PC-3 (cell line): ENCODE data around the gene IL18RAP. TPM values are rescaled to one million over a fixed set of nuclear protein-coding genes. Genes with fewer than 3 reads are reported as not detected.

Experiments used
- ATAC-seq: fragments of 200-7000 bp; cut with Tn5 transposase; 2 replicates; pipeline ENCODE4 v1.9.1; 2020; ENCODE audit warnings: mild to moderate bottlenecking, moderate library complexity
- Bru-seq: library from RNA; stranded (reverse); fragments of 400-500 nt; gene quantifications from one replicate; lab custom pipeline; 2021; lab: Mats Ljungman, UMichigan
- BruChase-seq, 2 experiments: library from RNA; stranded (reverse); fragments of 400-500 nt; gene quantifications; one replicate each; lab custom pipeline; 2021; lab: Mats Ljungman, UMichigan
- BruUV-seq: library from RNA; stranded (reverse); fragments of 400-500 nt; replicated peaks from 2 replicates; lab custom pipeline; 2021; lab: Mats Ljungman, UMichigan
- CTCF ChIA-PET: fragments of 300-600 bp; sonication (Branson Sonifier 250); formaldehyde crosslinking; loops from one replicate; lab custom pipeline; 2022; ENCODE audit warnings: antibody characterized with exemption; lab: Charles Lee
- POLR2A ChIA-PET: fragments of 300-600 bp; sonication (Branson Sonifier 250); formaldehyde crosslinking; loops from one replicate; lab custom pipeline; 2022; ENCODE audit warnings: antibody characterized with exemption; ENCODE audit not compliant: unreplicated experiment; lab: Charles Lee
- DNase-seq: peaks from one replicate; pipeline ENCODE4 v3.0.0-alpha.2; 2015
- H2AFZ ChIP-seq: fragments of 300-600 bp; sonication (generic); 2 replicates; pipeline ENCODE4 v1.6.0; 2016; ENCODE audit warnings: antibody characterized with exemption, low read length
- H3F3A ChIP-seq: fragments of 300-600 bp; sonication (generic); one replicate; pipeline ENCODE4 v1.6.0; 2017; ENCODE audit warnings: antibody characterized with exemption, low read length, control low read depth, mild to moderate bottlenecking; ENCODE audit not compliant: unreplicated experiment
- H3K27ac ChIP-seq: fragments of 300-600 bp; sonication (generic); 2 replicates; pipeline ENCODE4 v1.5.1; 2016; ENCODE audit warnings: mild to moderate bottlenecking, low read length
- H3K27me3 ChIP-seq: fragments of 300-600 bp; sonication (generic); 2 replicates; pipeline ENCODE4 v1.6.1; 2016; ENCODE audit warnings: low read length, mixed read lengths
- H3K36me3 ChIP-seq: fragments of 300-600 bp; sonication (generic); 2 replicates; pipeline ENCODE4 v1.6.1; 2016; ENCODE audit warnings: low read depth, mixed run types, low read length, mixed read lengths
- H3K4me1 ChIP-seq: fragments of 300-600 bp; sonication (generic); 2 replicates; pipeline ENCODE4 v1.5.1; 2016; ENCODE audit warnings: low read length; ENCODE audit not compliant: insufficient read depth
- H3K4me2 ChIP-seq: fragments of 300-600 bp; sonication (generic); 2 replicates; pipeline ENCODE4 v1.6.0; 2016; ENCODE audit warnings: low read length
- H3K4me3 ChIP-seq: fragments of 300-600 bp; sonication (generic); 2 replicates; pipeline ENCODE4 v1.5.1; 2016; ENCODE audit warnings: mild to moderate bottlenecking, low read length, mixed read lengths
- H3K79me2 ChIP-seq: fragments of 300-600 bp; sonication (generic); 2 replicates; pipeline ENCODE4 v1.6.1; 2017; ENCODE audit warnings: low read length, mixed read lengths
- H3K9ac ChIP-seq: fragments of 300-600 bp; sonication (generic); 2 replicates; pipeline ENCODE4 v1.6.0; 2016; ENCODE audit warnings: mild to moderate bottlenecking, low read length
- H3K9me2 ChIP-seq: fragments of 300-600 bp; sonication (generic); replicated peaks from 2 replicates; pipeline ENCODE4 v1.6.1; 2016; ENCODE audit warnings: mixed run types, low read length, mixed read lengths
- H3K9me3 ChIP-seq: fragments of 300-600 bp; sonication (generic); 2 replicates; pipeline ENCODE4 v1.6.1; 2016; ENCODE audit warnings: low read length, mixed read lengths
- H4K20me1 ChIP-seq: fragments of 300-600 bp; sonication (generic); 2 replicates; pipeline ENCODE4 v1.6.1; 2016; ENCODE audit warnings: low read length, mixed read lengths
- EZH2 ChIP-seq: fragments of 300-600 bp; sonication (generic); IDR thresholded peaks from one replicate; pipeline ENCODE4 v1.6.1; 2017; ENCODE audit warnings: antibody characterized with exemption, mild to moderate bottlenecking, low read length; ENCODE audit not compliant: unreplicated experiment
- EZH2phosphoT487 ChIP-seq: fragments of 300-600 bp; sonication (generic); IDR thresholded peaks from 2 replicates; pipeline ENCODE4 v1.6.1; 2018; ENCODE audit warnings: mild to moderate bottlenecking, antibody characterized with exemption, low read length, borderline replicate concordance
- intact Hi-C: fragments of 100-400 bp; cut with micrococcal nuclease; formaldehyde crosslinking; loops from 2 replicates; pipeline ENCODE4 v1.9.0; 2023
- long read RNA-seq: library from polyadenylated mRNA; unstranded; transcript quantifications from one replicate; pipeline ENCODE4 v2.0.0, GENCODE V29; 2021; ENCODE audit not compliant: unreplicated experiment
- total RNA-seq: library from RNA; depleted of rRNA; stranded (reverse); fragments of >200 nt; gene quantifications from 2 replicates; pipeline ENCODE4 v1.2.3, GENCODE V29; 2014; rRNA removed
- TF ChIP-seq, protein P1 (sequence below): fragments of 300-600 bp; sonication (generic); conservative IDR thresholded peaks from 2 replicates; pipeline ENCODE4 v1.5.1; 2017; ENCODE audit warnings: antibody characterized with exemption, low read depth, mild to moderate bottlenecking, low read length

The IL18RAP gene, protein sequence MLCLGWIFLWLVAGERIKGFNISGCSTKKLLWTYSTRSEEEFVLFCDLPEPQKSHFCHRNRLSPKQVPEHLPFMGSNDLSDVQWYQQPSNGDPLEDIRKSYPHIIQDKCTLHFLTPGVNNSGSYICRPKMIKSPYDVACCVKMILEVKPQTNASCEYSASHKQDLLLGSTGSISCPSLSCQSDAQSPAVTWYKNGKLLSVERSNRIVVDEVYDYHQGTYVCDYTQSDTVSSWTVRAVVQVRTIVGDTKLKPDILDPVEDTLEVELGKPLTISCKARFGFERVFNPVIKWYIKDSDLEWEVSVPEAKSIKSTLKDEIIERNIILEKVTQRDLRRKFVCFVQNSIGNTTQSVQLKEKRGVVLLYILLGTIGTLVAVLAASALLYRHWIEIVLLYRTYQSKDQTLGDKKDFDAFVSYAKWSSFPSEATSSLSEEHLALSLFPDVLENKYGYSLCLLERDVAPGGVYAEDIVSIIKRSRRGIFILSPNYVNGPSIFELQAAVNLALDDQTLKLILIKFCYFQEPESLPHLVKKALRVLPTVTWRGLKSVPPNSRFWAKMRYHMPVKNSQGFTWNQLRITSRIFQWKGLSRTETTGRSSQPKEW
- total RNA-seq (not detected in 2 replicates), Bru-seq, nascent RNA (percentile 16 among the genes with signal in this experiment), BruChase-seq, experiment 1, labeled RNA remaining after a 6-hour chase (percentile 21 among the genes with signal in this experiment), BruChase-seq, experiment 2, labeled RNA remaining after a 2-hour chase (percentile 33 among the genes with signal in this experiment)
- long read RNA-seq: 0 reads

DNA sequence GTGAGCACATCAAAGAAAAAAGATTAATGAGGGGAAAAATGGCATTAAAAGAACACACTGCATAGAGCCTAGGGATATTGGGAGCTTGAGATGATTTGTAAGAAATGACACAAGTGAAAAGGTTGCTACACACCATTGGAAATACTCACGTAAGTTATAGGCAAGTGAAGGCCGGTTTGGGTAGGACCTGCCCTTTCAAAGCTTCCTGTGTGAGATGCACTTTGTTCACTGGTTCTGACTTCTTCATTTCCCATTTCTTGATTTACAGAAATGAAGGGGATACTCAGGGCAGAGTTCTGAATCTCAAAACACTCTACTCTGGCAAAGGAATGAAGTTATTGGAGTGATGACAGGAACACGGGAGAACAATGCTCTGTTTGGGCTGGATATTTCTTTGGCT is at the start of gene IL18RAP:
Gene IL18RAP, plus strand, starts transcription at position 251 of the 400 bp plus-strand sequence. Its CDS starts 118 bp downstream, at position 369.
- ATAC-seq (no peak), DNase-seq (no peak)
- BruUV-seq: no TSS peak
- TF ChIP-seq, protein P1, sequence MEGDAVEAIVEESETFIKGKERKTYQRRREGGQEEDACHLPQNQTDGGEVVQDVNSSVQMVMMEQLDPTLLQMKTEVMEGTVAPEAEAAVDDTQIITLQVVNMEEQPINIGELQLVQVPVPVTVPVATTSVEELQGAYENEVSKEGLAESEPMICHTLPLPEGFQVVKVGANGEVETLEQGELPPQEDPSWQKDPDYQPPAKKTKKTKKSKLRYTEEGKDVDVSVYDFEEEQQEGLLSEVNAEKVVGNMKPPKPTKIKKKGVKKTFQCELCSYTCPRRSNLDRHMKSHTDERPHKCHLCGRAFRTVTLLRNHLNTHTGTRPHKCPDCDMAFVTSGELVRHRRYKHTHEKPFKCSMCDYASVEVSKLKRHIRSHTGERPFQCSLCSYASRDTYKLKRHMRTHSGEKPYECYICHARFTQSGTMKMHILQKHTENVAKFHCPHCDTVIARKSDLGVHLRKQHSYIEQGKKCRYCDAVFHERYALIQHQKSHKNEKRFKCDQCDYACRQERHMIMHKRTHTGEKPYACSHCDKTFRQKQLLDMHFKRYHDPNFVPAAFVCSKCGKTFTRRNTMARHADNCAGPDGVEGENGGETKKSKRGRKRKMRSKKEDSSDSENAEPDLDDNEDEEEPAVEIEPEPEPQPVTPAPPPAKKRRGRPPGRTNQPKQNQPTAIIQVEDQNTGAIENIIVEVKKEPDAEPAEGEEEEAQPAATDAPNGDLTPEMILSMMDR: no peak
- TF ChIP-seq EZH2phosphoT487: no peak
- TF ChIP-seq EZH2: no peak
- no peaks in the 10 kb centered on the region for H3K36me3 ChIP-seq
- no peak within 1 kb of the TSS for H3K4me2 ChIP-seq
- H3K9me2 ChIP-seq: no peaks in the 10 kb centered on the region
- CTCF ChIA-PET: no interaction called here
- intact Hi-C loops: no loop called here
- no peak within 1 kb of the TSS for H3K27ac ChIP-seq
- H3K27me3 ChIP-seq: peaks cover 51% of the 10 kb centered on the region
- H3F3A ChIP-seq: no peaks in the 10 kb centered on the region
- H4K20me1 ChIP-seq: no peaks in the 10 kb centered on the region
- no peak within 1 kb of the TSS for H2AFZ ChIP-seq
- no peak within 1 kb of the TSS for H3K4me3 ChIP-seq
- POLR2A ChIA-PET: interaction anchor here (0.6 kb wide), 1 partner anchor 565 kb away, joined by 5 read pairs; no protein-coding TSS in a partner anchor
- H3K4me1 ChIP-seq: no peaks in the 10 kb centered on the region
- no peak within 1 kb of the TSS for H3K9ac ChIP-seq
- no peaks in the 10 kb centered on the region for H3K79me2 ChIP-seq
- no peaks in the 10 kb centered on the region for H3K9me3 ChIP-seq

DNA sequence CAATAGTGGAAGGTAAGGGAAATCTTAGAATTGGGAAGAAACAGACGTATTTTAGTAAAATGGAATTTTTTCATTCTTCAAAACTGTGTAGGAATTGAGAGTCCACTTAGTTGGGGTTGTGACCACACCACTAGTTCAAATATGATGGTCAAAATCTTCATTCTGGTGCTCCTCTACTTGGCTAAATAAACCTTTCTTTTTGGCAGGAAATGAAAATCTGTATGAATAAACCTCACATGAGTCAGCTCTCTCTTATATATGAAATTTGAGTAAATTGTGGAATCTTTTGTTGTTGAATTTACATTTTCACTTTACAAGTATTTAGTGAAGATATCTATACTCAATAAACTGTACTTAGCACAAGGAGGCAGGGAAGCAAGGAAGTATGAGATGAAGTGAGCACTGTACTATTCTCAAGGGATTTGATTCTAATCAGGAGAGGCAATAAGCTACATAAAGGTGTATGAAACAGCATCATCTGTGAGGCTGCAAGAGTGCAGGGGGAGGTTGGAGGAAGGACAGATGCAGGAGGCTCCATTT is 46.8 kb upstream of the IL18RAP start:
- no peaks in the 10 kb centered on the region; the same call in 1 of the 2 replicates for H3K4me1 ChIP-seq
- ATAC-seq (peak; percentile 87), DNase-seq (peak; percentile 48)
- no peaks in the 10 kb centered on the region for H3K79me2 ChIP-seq
- TF ChIP-seq EZH2 (no peak), EZH2phosphoT487 (no peak)
- TF ChIP-seq, protein P1: no peak
- no peaks in the 10 kb centered on the region for H3K27me3 ChIP-seq
- 0 out of 2 replicates have a peak, but pooled peaks cover 4% of the 10 kb centered on the region for H3K9me3 ChIP-seq
- ChIA-PET POLR2A (interaction anchor here (0.7 kb wide), 1 partner anchor 1783 kb away, joined by 5 read pairs; no protein-coding TSS in a partner anchor), CTCF (no interaction called here)
- no TSS peak for BruUV-seq
- H3K4me2 ChIP-seq: no peak overlapping the region
- intact Hi-C loops: no loop called here
- H3K9ac ChIP-seq: no peak overlapping the region
- H4K20me1 ChIP-seq: no peaks in the 10 kb centered on the region
- no peak overlapping the region for H3K4me3 ChIP-seq
- no peaks in the 10 kb centered on the region for H3K36me3 ChIP-seq
- H3F3A ChIP-seq: no peaks in the 10 kb centered on the region
- H3K9me2 ChIP-seq: no peaks in the 10 kb centered on the region
- H3K27ac ChIP-seq: no peak overlapping the region
- no peak overlapping the region for H2AFZ ChIP-seq
